D721Med (cell line): ENCODE measurements around the gene RPS15.

Experiments used
- DNase-seq: peaks from one replicate; pipeline ENCODE4 v3.0.0; 2011; ENCODE audit warnings: low spot score; ENCODE audit not compliant: insufficient read length
- FAIRE-seq: peaks from 2 replicates; lab custom pipeline; 2011; peaks lifted over from hg19 to GRCh38; lab: Jason Lieb, UNC
- TF ChIP-seq, protein P1 (sequence below): IDR thresholded peaks from 2 replicates; pipeline ENCODE4 v1.5.1; 2012; ENCODE audit warnings: mild to moderate bottlenecking, control low read depth; ENCODE audit not compliant: insufficient read depth; ENCODE audit errors: missing control alignments

RPS15 gene

DNA sequence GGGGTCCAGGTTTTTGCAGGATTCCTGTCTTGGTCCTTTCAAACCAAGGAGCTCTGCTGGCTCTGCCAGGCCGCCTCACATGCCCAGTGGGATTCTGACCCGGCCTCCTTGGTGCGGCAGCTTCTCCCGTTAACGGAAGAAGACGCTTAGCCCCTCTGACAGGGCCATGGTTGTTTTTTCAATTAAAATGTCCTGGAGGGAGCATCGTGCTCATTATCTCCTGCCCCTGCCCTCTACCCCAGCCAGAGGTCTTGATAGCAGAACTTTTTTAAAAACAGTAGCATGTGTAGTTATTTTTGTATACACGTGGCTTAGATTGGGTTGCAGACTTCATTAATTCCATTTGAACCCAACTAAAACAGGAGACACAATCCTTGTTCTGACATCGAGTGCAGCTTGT, 11.5 kb upstream of the RPS15 start:
- no peak for FAIRE-seq
- DNase-seq, result no peak

DNA sequence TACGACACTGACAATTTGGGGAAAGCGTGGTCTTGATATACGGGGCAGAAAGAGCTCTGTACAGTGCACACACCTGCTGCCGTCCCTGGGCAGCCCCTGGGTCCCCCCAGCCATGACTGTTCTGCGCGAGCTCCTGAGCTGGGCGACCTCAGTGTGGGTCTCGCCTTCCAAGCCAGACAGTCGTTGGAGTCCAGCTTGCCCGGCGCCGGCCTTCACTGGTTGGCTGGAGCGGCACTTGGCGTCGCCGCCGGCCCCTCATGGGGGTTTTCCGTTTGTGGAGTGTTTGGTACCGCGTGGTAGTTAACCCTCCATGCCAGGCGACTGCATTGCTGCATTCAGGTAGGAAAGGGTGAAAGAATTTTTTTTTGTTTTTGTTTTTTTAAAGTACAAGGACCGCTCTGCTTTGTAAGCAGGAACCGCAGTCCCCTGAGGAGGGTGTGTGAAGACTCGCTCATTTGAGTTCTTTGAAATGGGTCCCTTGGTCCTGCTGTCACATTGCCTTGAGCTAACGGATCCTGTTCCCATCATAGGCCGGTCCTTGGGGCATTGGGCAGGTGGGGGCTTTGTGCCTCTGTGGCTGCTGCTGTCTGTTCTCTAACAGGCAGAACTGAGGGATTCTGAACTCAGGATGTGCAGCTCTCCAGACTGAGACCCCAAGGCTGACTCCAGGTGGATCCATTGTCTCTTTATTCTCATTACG, 10.8 kb upstream of the RPS15 start:
- TF ChIP-seq, protein P1, sequence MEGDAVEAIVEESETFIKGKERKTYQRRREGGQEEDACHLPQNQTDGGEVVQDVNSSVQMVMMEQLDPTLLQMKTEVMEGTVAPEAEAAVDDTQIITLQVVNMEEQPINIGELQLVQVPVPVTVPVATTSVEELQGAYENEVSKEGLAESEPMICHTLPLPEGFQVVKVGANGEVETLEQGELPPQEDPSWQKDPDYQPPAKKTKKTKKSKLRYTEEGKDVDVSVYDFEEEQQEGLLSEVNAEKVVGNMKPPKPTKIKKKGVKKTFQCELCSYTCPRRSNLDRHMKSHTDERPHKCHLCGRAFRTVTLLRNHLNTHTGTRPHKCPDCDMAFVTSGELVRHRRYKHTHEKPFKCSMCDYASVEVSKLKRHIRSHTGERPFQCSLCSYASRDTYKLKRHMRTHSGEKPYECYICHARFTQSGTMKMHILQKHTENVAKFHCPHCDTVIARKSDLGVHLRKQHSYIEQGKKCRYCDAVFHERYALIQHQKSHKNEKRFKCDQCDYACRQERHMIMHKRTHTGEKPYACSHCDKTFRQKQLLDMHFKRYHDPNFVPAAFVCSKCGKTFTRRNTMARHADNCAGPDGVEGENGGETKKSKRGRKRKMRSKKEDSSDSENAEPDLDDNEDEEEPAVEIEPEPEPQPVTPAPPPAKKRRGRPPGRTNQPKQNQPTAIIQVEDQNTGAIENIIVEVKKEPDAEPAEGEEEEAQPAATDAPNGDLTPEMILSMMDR, result no peak
- no peak for DNase-seq
- FAIRE-seq, result no peak

More for the DNA sequence above, 11.5 kb upstream of the RPS15 start:
- TF ChIP-seq, protein P1, result no peak

DNA sequence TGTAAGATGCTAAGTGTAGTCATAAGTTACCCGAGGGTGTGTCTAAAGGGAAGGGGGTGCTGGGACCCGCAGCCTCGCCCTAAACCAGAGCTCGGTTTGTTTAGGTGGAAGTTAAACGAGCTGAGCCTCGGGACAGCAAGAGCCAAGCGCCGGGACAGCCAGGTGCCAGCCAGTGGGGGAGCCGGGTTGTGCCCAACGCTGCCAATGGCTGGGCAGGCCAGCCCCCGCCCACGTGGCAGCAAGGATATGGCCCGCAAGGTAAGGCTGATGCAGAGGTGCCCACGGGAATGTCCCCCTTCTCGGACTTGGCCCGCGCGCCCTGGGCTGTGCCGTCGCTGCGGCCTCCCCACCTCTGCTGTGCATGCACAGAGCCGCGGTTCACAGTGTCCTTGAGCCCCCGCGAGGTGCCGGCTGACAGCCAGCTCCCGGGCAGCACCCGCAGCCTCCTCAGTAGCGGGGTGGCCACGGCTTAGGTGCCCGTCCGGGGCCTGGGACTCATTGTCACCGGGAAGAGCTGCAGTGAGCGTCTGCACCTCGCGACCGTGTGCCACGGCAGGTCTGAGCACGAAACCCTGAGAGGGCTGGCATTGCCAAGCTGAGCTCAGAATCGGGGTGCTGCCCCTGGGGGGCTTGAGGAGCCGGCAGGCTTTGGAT, 9.3 kb upstream of the RPS15 start:
- TF ChIP-seq, protein P1, result no peak
- DNase-seq, result no peak
- FAIRE-seq, result no peak

DNA sequence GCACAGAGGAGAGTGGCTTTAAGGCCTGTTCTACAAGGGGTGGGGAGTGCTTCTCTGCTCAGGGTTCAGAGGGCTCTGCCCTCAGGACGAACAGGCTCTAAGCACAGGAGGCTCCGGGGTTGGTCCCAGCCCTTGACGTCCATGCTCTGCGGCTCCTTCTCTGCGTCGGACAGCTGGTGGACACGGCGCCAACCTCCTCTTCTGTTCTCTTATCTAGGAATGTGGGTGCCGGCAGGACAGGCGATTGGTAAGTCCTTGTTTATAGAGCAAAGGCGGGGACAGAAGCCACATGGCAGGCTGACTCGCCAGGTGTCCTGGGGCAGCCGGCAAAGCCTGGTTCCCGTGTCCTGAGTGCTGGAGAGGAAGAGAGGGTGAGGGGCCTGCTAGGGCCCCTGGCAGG, 8.4 kb upstream of the RPS15 start:
- FAIRE-seq, result no peak
- TF ChIP-seq, protein P1, result no peak
- DNase-seq, result no peak

DNA sequence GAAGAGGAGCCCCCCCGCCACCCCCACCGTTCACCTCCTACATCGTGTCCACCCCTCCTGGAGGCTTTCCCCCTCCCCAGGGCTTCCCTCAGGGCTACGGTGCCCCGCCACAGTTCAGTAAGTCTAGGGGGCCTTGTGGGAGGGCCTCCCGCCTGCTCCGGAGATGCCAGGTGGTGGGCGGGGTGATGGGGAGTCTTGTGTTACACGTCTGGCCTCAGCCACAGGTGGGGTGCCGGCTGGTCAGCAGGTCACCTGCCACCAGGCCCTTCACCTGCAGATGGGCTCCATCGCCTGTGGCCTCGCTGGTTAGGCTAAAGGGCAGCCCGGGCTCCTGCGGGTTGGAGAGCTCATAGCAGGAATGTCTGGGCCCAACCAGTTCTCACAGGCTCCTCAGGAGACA, 8.0 kb upstream of the RPS15 start:
- FAIRE-seq (no peak), DNase-seq (no peak)
- TF ChIP-seq, protein P1, result no peak

DNA sequence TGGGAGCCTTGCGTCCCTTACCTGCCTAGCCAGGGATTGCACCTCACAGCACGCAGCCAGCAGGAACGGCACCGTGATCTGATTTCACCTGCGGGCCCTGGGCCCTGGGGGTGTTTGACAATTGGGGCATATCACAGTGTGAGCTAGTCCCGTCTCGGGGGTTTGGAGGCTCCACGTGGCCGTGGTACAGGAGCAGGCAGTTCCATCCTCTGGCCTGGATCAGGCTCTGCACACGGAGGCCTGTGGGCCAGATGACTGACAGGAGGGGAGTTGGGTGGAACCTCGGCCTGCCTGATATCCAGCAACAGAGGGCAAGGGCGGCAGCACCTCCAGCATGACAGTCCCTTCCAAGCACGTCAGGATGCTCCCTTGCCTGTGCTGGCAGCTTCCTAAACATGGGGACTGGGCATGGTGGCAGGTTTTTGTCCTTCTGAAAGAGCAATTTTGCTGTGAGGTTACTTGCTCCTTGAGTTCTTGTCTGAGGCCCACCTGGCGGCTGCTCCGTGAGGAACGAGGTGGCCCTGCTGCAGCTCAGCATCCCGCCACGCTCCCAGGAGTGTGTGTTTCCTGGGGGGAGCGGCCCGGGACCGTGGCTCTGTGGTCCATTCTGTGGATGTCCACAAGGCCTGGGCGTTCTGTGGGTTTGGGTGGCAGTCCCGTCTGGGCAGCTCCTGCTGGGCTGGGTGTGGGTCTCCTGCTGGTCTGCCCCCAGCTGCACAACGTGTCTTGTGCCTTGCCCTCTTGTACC, 6.3 kb upstream of the RPS15 start:
- DNase-seq (no peak), FAIRE-seq (no peak)
- TF ChIP-seq, protein P1, result no peak
